Stimulated activated CD8-positive, alpha-beta memory T cell treated with anti-CD3 and anti-CD28 coated beads, Interleukin-4, amount 100 ng/mL, for 1 hour (primary cell): ENCODE measurements around the gene PHKG1.
A peak's percentile ranks its signal among the peaks of the same experiment; 100 is the strongest.
"Not testable (repeated sequence)": the region's sequence is repeated elsewhere in the genome, so short reads cannot be mapped to it uniquely, and the experiment has no call there.

Source experiments
- DNase-seq, 2 donors: peaks; one replicate each; pipeline ENCODE4 v3.0.0-alpha.2; 2020; ENCODE audit warnings: low read depth in 2 of 2, low spot score in 1 of 2

PHKG1 gene

DNA sequence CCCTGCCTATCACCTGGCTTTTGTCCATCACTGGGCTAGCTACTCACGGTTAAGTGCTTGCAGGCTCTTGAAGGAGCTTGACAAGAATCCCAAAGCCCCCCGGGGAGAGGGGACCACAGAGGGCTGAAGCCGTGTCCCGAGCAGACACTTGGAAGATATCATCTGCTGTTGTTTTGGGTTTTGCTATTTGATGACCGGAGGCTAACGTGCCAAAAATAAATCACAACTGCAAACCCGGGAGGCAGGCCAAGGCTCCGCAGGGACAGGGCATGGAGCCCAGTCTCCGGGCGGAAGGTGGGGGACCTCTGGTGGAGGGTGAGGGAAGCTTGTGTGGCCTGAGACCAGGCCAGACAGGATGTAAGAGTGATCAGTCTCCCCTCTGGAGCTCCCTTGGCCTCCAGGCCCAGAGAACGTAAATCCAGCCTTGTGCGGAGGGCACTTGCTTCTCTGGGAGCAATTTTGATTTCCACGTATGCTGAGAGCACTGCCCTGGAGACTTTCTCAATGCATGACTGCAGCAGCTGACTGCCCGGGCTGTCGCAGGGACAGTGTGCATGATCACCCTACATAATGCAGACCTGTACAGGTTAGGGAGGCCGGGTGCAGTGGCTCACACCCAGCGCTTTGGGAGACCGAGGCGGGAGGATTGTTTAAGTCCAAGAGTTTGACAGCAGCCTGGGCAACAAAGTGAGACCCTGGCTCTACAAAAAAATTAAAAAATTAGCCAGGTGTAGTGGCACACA lies at the start of gene PHKG1:
PHKG1 (minus strand) TSS at position 164 of the 743 bp plus-strand sequence. CDS start 4,011 bp downstream, outside the sequence.
- no peak for DNase-seq

DNA sequence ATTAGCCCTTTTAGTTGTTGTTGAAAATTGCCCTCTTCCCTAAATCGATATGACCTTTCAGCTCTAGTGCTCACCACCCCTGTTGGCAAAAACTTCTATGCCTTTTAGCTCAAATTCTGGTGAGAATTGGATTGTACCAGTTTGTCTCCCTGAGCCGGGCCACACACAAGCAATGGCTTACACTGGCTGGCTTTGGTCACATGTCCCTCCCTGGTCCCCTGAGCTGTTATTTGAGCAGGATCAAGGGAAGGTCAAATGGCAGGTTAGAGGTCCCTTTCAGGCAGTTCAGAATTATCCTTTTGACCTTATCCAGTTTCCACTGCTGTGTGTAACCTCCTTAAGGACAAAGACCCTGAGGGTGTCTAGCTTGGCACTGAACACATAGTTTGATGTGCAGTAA lies 38.3 kb upstream of the PHKG1 start:
- not testable (repeated sequence) for DNase-seq

DNA sequence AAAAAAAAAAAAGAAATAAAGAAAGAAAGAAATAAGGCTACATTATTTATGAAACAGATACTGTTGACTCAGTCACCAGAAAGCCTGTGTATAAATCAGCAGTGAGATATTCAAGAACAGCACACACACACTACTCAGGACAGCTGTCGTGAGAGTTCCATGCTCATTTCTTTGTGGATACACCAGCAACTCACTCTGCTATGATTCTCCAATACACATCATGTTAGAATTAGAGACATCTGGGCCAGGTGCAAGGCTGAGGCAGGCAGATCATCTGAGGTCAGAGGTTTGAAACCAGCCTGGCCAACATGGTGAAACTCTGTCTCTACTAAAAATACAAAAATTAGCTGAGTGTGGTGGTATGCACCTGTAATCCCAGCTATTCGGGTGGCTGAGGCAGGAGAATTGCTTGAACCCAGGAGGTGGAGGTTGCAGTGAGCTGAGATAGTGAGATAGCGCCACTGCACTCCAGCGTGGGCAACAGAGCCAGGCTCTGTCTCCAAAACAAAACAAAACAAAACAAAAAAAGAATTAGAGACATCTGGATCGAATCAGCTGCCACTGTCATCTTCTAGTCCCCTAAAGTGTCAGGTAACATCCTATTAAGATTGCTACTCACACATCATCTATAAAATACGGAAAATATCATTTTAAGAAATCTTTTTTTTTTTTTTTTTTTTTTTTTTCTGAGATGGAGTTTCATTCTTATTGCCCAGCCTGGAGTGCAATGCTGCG lies 34.7 kb upstream of the PHKG1 start:
- no peak for DNase-seq

DNA sequence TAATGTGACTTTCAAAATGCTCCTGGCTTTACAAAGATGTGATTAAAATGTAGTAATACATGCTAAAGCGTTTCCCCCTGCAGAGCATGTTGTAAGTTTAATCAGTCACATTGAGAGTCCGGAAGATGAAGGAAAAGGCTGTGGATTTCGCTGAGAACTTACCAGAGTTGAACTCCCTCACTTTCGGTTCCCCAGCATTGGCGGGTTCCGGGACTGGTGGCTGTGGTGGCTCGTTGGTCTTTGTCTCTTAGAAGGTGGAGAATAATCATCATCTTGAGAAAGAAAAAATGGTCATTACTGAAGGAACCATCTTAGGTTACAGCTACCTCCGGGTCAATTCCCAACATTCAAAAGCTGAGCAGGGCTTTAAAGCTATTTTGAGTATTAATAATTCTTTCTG lies 33.1 kb upstream of the PHKG1 start:
- DNase-seq = no peak

DNA sequence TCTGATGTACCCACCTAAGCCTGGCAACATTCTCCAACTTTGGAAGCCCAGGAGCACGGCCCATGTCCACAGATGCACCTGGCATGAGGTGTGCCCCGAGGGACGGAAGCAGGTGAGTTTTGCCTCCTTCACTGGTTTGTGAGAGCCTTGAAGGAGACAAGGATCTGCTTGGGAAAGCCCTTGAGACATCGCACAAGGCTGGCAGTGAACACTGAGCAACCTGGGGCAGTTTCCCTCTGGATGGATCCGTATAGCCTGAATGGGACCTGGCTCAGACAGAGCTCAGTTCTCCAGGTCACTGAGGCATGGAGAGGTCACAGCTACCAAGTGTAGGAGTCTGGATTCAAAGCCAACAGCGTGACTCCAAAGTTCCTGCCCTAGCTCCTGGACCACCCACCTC lies 32.2 kb upstream of the PHKG1 start:
- no peak for DNase-seq

DNA sequence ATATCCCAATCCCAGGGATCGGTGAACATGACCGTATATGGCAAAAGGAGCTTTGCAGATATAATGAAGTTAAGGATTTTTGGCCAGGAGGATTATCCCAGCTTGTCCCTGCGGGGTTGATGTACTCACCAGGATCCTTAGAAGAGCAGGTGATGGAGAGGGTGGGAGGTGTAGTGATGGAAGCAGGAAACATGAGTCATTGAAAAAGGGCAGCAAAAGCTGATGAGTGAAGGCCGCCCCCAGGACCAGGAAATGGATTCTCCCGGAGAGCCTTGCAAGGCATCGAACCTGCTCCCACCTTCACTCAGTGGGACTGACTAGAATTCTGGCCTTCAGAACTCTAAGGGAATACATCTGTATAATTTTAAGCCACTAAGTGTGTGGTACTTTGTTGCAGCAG lies 28.7 kb upstream of the PHKG1 start:
- DNase-seq = no peak

DNA sequence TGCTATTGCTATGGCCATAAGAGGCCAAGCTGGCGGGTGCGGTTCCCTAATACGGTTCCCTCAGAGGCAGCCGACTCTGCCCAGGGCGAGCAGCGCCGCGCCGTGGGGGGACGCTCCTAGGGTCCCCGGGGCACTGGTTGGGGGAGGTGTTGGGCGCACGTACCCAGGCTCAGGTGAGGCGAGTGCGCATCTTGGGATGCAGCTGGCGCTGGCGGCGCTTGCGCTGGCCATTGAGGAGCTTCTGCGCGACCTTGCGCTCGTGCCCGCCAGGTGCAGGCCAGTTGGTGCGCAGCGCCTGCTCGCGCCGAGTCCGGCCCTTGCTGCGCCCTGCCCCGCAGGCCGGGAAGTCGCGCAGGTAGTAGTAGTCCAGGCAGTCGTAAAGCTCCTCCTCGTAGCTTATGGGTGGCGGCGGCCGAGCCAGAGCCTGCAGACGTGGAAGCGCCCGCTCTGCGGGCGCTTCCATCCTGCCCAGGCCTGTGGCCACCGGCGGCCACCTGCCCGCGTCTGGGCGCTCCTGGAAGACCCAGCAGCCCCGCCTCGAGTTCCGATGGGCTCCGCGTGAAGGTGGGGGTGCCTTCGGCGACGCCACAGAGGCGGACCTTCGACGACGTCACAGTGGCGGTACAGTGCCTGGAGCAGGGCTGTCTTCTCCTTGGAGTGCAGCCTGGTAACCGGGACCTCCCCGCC lies 23.2 kb upstream of the PHKG1 start, which contains the start of gene NUPR2:
NUPR2 (minus strand) TSS at position 566 of the 687 bp plus-strand sequence; CDS start at position 463, 103 bp downstream.
- no peak for DNase-seq

DNA sequence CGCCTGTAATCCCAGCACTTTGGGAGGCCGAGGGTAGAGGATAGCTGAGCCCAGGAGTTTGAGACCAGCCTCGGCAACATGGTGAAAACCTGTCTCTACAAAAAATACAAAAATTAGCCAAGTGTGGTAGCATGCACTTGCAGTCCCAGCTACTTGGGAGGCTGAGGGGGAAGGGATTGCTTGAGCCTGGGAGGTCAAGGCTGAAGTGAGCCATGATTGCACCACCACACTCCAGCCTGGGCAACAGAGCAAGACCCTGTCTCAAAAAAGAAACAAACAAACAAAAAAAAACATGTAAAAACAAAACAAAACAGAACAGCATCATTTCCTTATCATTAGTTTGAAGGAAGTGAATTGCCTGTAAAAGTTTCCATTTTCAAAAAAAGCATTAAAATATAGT lies 19.5 kb upstream of the PHKG1 start:
- not testable (repeated sequence) for DNase-seq

DNA sequence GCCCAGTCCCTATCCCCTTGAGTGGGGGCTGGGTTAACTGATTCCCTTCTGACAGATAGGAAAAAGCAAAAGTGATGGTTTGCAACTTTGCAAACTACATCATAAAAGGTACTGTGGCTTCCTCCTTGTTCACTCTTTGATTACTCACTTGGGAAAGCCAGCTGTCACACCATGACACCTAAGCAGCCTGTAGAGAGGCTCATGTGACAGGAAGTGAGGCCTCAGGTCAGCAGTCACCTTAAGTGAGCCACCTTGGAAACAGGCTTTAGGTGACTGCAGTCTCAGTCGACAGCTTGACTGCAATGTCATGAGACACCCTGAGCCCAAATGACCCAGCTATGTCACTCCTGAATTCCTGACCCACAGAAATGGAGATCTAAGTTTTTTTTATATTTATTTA lies 17.9 kb upstream of the PHKG1 start:
- DNase-seq = no peak

DNA sequence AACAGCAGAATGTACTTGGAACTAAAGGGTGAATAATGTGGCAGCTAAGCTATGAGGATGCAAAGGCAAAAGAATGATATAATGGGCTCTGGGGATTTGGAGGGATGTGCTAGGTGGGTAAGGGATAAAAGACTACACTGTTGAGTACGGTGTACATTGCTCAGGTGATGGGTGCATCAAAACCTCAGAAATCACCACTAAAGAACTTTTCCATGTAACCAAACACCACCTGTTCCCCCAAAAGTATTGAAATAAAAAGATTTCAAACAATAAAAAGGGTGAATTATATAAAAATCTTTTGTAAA lies 15.2 kb upstream of the PHKG1 start:
- no peak for DNase-seq

DNA sequence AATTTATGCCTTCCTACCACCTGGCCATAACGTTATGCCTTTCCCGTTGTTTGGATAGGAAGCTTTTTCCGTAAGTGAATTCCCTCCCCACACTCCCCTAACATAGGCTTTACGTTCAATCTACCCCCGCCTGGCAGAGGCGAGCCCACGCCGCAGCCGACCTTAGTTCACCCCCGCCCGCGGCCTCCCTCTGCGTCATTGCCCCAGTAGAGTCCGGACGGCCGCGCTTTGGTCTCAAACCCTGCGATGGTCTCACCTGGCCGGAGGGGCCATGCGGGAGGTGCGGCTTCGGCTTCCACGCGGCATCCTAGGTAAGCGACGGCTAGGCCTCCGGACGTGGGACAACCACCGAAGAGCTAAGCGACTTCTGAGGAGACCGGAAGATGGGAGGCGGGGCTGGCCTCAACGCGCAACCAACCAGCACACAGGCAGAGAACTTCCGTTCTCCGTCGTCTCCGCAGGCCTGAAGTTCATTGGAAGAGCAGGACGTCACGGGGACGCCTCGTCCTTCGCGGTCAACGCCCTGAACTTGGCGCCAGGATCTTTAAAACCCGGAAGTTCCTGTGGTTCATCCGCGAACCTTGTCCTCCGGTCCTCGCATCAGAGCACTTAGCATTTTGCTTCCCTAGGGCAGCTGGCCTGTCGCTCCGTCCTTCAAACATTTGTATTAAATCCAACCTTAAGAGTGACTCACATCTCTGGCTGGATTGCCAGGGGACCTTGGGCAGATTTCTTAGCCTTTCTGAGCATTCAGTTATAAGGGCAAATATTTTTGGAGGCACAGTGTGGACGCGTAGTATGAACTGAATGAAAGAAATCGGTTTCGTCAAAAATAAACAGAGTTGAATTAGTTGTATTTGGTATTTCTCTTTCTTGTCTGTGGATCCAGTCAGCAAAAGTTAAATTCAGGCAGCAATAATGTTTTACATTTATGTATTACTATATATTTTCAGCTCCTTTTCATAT lies 13.6 kb upstream of the PHKG1 start, which contains the start of gene CHCHD2:
CHCHD2 (minus strand) TSS at position 369 of the 966 bp plus-strand sequence; CDS start at position 306, 63 bp downstream.
- DNase-seq = peak; percentile 72 to 87

DNA sequence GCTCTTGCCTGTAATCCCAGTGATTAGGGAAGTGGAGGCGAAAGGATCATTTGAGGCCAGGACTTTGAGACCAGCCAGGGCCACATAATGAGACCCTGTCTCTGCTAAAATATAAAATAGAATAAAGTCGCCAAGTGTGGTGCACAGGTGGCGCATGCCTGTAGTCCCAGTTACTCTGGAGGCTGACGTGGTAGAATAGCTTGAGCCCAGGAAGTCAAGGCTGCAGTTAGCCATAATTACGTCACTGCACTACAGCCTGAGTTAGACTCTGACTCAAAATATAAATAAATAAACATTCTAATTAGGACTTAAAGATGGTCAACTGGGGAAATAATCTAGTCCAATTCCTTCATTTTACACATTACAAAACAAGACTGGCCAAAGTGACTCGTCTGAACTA lies 12.8 kb upstream of the PHKG1 start:
- no peak for DNase-seq

DNA sequence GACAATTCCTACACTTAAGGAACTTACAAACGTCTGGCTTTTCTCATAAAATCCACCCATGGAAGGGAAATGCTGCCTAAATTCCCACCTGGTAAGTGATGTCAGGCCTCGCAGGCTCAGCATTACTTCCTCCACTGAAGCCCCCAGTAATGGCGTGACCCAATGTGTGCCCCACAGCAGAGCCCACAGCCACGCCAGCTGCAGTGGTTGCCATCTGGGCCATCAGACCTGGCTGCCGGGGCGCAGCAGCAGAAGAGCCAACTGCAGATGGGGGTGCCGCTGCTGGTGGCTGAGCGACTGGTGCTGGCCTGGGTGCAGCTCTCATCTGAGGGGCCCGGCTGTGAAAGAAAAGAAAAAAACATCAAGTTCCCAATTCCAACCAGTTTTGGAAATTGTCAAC lies 11.4 kb upstream of the PHKG1 start:
- DNase-seq = not testable (repeated sequence)

DNA sequence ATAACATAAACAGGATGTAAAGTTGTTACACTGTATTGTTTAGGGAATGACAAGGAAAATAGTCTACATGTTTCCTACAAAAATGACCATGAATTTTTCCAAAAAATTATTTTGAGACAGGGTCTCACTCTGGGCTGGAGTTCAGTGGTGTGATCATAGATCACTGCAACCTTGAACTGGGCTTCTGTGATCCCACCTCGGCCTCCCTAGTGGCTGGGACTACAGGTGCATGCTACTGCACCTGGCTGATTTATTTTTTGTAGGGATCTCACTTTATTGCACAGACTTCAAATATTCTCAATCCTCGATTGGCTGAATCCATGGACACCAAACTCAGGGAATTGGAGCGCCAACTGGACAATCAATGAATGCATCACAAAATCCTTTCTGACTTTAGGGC lies 6.9 kb upstream of the PHKG1 start:
- DNase-seq = no peak

DNA sequence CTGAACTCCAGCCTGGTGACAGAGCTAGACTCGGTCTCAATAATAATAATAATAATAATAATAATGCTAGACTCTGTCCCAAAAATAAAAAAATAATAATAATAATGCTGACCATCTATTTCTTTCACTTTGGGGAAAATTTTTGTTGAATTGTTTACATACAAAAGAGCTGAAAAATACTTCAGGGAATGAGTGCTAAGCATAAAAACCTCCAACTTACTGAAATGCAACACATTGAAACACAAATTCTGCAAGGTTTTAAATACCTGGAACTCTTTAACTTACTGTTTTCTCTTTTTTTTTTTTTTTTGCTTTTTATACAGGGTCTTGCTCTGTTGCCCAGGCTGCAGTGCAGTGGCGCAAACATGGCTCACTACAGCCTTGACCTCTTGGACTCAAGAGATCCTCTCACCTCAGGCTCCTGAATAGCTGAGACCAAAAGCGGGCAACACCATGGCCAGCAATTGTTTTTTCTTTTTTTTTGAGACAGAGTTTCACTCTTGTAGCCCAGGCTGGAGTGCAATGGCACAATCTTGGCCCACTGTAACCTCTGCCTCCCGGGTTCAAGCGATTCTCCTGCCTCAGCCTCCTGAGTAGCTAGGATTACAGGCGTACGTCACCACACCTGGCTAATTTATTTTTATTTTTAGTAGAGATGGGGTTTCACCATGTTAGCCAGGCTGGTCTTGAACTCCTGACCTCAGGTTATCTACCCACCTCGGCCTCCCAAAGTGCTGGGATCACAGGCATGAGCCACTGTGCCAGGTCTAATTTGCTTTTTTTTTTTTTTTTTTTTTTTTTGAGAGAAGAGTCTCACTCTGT lies 5.6 kb upstream of the PHKG1 start:
- not testable (repeated sequence) for DNase-seq

DNA sequence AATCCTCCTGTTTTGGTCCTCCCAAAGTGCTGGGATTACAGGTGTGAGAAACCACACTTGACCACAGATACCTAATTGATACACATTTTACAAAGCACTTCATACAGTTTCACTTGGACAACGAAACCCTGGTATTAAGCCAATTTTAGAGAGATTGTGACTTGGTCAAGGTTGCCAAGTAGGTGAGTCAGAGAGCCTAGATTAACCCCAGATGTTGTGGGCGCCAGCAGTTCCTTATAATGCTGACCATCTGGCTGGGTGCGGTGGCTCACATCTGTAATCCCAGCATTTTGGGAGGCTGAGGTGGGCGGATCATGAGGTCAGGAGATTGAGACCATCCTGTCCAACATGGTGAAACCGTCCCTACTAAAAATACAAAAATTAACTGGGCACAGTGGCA lies 4.9 kb upstream of the PHKG1 start:
- DNase-seq = no peak

DNA sequence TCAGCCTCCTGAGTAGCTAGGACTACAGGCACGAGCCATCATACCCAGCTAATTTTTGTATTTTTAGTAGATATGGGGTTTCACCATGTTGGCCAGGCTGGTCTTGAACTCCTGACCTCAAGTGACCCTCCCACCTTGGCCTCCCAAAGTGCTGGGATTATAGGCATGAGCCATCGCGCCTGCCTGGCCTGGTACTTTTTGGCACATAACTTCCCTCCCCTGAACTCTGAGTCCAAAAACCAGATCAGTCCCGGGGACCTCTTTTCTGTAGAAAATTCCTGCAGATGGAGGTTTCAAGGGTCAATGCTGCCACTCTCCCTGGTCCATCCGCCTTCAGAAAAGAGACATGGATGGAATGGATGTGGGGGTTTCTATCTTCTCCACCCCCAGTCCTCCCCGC lies 364 bp downstream of the PHKG1 start:
- not testable (repeated sequence) for DNase-seq

DNA sequence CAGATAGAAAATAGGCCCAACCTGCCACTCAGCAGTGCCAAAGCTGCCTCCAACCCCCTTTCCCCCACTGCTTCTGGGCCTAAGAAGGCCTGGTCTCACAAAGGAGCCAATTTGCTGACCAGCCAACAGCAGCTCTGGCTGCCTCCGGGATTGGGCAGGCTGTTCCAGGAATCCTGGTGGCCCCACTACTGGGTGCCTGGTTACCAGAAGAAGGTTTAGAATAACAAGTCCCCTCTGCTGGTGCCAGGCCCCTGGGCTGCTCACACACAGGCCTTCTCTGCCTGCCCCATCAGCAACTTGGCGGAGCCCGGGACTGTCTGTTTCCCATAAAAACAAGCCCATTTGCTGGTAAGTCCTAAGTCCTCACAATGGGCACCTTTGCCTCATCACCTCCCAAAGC lies 1.2 kb downstream of the PHKG1 start:
- DNase-seq = no peak

DNA sequence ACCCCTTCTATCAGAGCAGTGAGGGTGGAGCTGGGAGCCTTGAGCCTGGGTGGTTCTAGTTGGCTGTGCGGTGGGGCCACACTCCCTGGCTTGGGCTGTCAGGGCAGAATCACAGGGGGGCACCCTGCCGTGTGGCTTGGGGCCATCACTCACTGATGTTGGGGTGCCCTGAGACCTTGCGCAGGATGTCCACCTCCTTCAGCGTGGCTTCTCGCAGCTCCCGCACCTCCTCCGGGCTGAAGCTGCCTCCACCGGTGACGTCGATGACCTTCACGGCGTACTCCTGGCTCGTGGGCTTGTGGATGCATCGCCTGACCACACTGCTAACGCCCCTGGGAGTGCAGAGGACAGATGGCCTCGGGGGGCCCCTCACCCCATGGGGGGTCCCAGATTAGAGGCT lies 5.3 kb downstream of the PHKG1 start:
- DNase-seq = no peak

DNA sequence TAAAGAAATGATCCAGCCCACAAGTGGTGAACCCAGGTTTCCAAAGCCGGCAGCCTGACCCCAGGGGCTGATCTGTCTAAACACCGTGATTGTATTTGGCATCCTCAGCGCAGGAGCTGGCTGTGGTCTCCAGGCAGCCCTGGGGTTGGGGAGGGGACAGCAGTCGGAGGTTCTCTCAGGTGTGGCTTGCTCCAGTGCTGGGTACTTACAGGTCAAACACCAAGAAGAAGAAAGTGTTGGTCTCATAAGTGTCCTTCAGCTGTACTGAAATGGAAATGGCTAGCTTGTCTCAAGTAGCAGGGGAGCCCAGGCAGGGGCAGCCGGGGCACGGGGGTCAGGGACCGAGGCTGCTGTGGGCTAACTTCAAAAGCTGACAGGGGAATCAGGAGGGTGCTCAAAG lies 6.0 kb downstream of the PHKG1 start:
- DNase-seq = no peak
